ENCODE measurements around the gene NXF2.
A peak's percentile ranks its signal among the peaks of the same experiment; 100 is the strongest.
"Not testable (repeated sequence)": the region's sequence is repeated elsewhere in the genome, so short reads cannot be mapped to it uniquely, and the experiment has no call there.

NXF2 gene, protein sequence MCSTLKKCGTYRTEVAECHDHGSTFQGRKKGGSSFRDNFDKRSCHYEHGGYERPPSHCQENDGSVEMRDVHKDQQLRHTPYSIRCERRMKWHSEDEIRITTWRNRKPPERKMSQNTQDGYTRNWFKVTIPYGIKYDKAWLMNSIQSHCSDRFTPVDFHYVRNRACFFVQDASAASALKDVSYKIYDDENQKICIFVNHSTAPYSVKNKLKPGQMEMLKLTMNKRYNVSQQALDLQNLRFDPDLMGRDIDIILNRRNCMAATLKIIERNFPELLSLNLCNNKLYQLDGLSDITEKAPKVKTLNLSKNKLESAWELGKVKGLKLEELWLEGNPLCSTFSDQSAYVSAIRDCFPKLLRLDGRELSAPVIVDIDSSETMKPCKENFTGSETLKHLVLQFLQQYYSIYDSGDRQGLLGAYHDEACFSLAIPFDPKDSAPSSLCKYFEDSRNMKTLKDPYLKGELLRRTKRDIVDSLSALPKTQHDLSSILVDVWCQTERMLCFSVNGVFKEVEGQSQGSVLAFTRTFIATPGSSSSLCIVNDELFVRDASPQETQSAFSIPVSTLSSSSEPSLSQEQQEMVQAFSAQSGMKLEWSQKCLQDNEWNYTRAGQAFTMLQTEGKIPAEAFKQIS

GRCh38 chrX:102246893-102247292, at the start of gene NXF2:
Gene NXF2, plus strand, starts transcription at chrX:102247167. Its CDS starts 59,912 bp downstream, at chrX:102307079.
- ATAC-seq, result not testable (repeated sequence)

GRCh38 chrX:102207940-102208339, 39.0 kb upstream of the NXF2 start:
- ATAC-seq, result peak; percentile 77

GRCh38 chrX:102214986-102215385, 32.0 kb upstream of the NXF2 start, which contains the start of gene TCP11X1:
Gene TCP11X1, plus strand, starts transcription at chrX:102215301.
- ATAC-seq, result not testable (repeated sequence)

- ATAC-seq, result peak; percentile 79
These were observed 30.5 kb upstream of the NXF2 start for GRCh38 chrX:102216497-102216896.

- not testable (repeated sequence) for ATAC-seq
These were observed 11.3 kb upstream of the NXF2 start for GRCh38 chrX:102235678-102236077.

DNA sequence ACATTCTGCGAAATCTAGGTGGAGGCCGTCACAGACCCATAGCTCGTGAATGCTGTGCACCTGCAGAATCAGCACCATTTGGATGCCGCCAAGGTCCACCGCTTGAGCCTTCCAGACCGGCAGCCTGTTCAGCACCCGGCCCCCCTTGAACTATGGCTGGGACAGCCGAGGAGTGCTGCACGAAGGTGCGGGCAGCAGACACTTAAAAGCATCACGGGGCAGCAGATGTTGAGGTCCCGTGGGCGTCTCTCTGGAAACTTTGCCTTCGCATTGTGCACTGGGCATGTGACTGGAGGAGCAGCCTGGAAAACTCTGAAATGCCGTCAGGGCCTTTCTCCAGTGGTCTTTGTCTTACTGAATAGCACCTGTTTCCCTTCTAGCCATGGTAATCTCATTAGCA, 6.7 kb upstream of the NXF2 start:
- not testable (repeated sequence) for ATAC-seq

GRCh38 chrX:102272231-102272630, 25.3 kb downstream of the NXF2 start:
- not testable (repeated sequence) for ATAC-seq

DNA sequence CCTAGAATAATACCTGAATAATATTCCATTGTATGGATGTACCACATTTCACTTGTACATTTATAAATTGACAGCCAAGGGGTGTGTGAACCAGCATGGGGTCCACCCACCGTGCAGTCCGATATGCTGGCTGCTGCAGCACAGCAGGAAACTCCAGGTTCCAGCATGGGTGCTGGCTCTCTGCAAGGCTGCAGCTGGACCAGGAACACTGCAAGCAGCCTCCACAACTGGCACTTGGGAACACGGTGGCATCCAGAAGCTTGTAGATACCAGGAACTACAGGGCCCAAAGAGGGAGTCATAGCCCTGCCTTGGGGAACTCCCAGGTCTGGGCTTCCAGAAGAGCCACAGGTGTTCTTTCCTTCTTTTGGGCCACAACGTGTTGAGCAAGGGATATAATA, 91.2 kb downstream of the NXF2 start:
- ATAC-seq, result no peak

GRCh38 chrX:102339312-102340298, 92.6 kb downstream of the NXF2 start:
- peak; percentile 41; the same call in 1 of the 3 replicates for ATAC-seq
- TF ChIP-seq ZC3H10 (CRISPR knock-in tag; IDR thresholded peaks at IDR 0.05) (no peak), BACH2 (CRISPR knock-in tag; IDR thresholded peaks at IDR 0.05; ENCODE audit: borderline replicate concordance) (no peak), ZNF70 (CRISPR knock-in tag; IDR thresholded peaks at IDR 0.05) (no peak), POU6F1 (CRISPR knock-in tag; IDR thresholded peaks at IDR 0.05; ENCODE audit: borderline replicate concordance, low read depth) (no peak), RARB (CRISPR knock-in tag; IDR thresholded peaks at IDR 0.05) (no peak), SNAI2 (CRISPR knock-in tag; IDR thresholded peaks at IDR 0.05) (no peak), ISL1 (CRISPR knock-in tag; IDR thresholded peaks at IDR 0.05) (no peak), CSRNP3 (CRISPR knock-in tag; IDR thresholded peaks at IDR 0.05) (no peak), ZFP30 (CRISPR knock-in tag; IDR thresholded peaks at IDR 0.05) (no peak)
- TF ChIP-seq, protein P1, sequence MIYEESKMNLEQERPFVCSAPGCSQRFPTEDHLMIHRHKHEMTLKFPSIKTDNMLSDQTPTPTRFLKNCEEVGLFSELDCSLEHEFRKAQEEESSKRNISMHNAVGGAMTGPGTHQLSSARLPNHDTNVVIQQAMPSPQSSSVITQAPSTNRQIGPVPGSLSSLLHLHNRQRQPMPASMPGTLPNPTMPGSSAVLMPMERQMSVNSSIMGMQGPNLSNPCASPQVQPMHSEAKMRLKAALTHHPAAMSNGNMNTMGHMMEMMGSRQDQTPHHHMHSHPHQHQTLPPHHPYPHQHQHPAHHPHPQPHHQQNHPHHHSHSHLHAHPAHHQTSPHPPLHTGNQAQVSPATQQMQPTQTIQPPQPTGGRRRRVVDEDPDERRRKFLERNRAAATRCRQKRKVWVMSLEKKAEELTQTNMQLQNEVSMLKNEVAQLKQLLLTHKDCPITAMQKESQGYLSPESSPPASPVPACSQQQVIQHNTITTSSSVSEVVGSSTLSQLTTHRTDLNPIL (CRISPR knock-in tag; IDR thresholded peaks at IDR 0.05; ENCODE audit: low read depth), result no peak

More for the DNA sequence above, 91.2 kb downstream of the NXF2 start:
- no peak for TF ChIP-seq CSDC2 (CRISPR knock-in tag; IDR thresholded peaks at IDR 0.05)
- no peak for TF ChIP-seq ZNF8 (CRISPR knock-in tag; IDR thresholded peaks at IDR 0.05)
- TF ChIP-seq ZC3H10 (CRISPR knock-in tag; IDR thresholded peaks at IDR 0.05), result no peak
- TF ChIP-seq BACH2 (CRISPR knock-in tag; IDR thresholded peaks at IDR 0.05; ENCODE audit: borderline replicate concordance), result no peak
- TF ChIP-seq SNAI2 (CRISPR knock-in tag; IDR thresholded peaks at IDR 0.05), result no peak
- TF ChIP-seq POU6F1 (CRISPR knock-in tag; IDR thresholded peaks at IDR 0.05; ENCODE audit: borderline replicate concordance, low read depth), result no peak
- no peak for TF ChIP-seq GLIS3 (CRISPR knock-in tag; IDR thresholded peaks at IDR 0.05)

Data from SK-N-SH treated with all-trans-retinoic acid at 6 μM for 48 hours (cell line).